Prostate gland (tissue), 2 donors: ENCODE data around the gene MYO9A. TPM values are rescaled to one million over a fixed set of nuclear protein-coding genes. Genes with fewer than 3 reads are reported as not detected.

Experiments used
- DNase-seq: peaks from one replicate; pipeline ENCODE4 v3.0.0-alpha.2; 2019; ENCODE audit warnings: low spot score
- H3K27ac ChIP-seq, 2 donors: fragments of 200-600 bp; sonication (generic); 2 replicates each; pipeline ENCODE4 v1.5.1; 2017 to 2019
- H3K27me3 ChIP-seq: fragments of 200-600 bp; sonication (generic); replicated peaks from 2 replicates; pipeline ENCODE4 v1.5.1; 2019; ENCODE audit not compliant: insufficient read depth
- H3K36me3 ChIP-seq, 2 donors: fragments of 200-600 bp; sonication (generic); 1 replicate in 1 of 2; 2 replicates in 1 of 2; pipeline versions ENCODE4 v1.5.1 to v1.8.1; 2017 to 2019
- H3K4me1 ChIP-seq: fragments of 200-600 bp; sonication (generic); replicated peaks from 2 replicates; pipeline ENCODE4 v1.5.1; 2019
- H3K4me3 ChIP-seq, 2 donors: fragments of 200-600 bp; sonication (generic); 2 replicates each; pipeline ENCODE4 v1.5.1; 2017 to 2019
- H3K9me3 ChIP-seq: fragments of 200-600 bp; sonication (generic); 2 replicates; pipeline ENCODE4 v1.5.1; 2017
- CTCF ChIP-seq, 4 experiments: fragments of 200-600 bp in 2 of 4; fragments of 450-650 bp in 2 of 4; sonication (generic) in 2 of 4; IDR thresholded peaks; 1 replicate in 3 of 4; 2 replicates in 1 of 4; pipeline ENCODE4 v1.5.1; 2016 to 2019; ENCODE audit warnings: antibody characterized with exemption in 4 of 4, mild to moderate bottlenecking in 2 of 4, moderate library complexity in 2 of 4
- POLR2A ChIP-seq: fragments of 450-650 bp; IDR thresholded peaks from one replicate; pipeline ENCODE4 v1.6.1; 2016; ENCODE audit warnings: antibody characterized with exemption, mild to moderate bottlenecking
- POLR2AphosphoS5 ChIP-seq: sonication (generic); formaldehyde crosslinking; IDR thresholded peaks from one replicate; pipeline ENCODE4 v1.6.1; 2017; ENCODE audit warnings: antibody characterized with exemption
- WGBS: methylation state at CpG from one replicate; pipeline ENCODE4 v1.1.5; 2018; 5-methylcytosine and 5-hydroxymethylcytosine counted together
- intact Hi-C: fragments of 100-400 bp; cut with DNase I; formaldehyde crosslinking; loops from one replicate; pipeline ENCODE4 v1.14.2; 2022
- total RNA-seq, 2 donors: library from RNA; depleted of rRNA; stranded (reverse); fragments of >200 nt; gene quantifications; one replicate each; pipeline ENCODE4 v1.1.0, GENCODE V29; 2016

Gene MYO9A
- total RNA-seq, 2 donors from 2014 or later, result 29.4 to 252 TPM

DNA sequence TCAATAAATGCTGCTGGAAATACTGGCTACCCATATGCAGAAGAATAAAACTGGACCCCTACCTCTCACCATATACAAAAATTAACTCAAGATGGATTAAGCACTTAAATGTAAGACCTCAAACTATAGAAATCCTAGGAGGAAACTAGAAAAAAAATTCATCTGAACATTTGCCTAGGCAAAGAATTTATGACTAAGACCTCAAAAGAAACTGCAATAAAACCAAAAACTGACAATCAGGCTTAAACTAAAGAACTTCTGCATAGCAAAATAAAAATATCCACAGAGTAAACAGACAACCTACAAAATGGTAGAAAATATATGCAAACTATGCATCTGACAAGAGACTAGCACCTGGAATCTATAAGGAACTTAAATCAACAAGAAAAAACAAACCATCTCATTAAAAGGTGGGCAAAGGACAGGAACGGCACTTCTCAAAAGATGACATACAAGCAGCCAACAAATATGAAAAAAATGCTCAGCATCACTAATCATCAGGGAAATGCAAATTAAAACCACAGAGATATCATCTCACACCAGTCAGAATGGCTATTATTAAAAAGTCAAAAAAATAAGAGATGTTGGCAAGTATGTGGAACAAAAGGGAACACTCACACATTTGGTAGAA lies 47.0 kb downstream of the MYO9A start:
- Histone ChIP-seq H3K27me3 (no peaks in the 10 kb centered on the region), H3K4me3 (no peak overlapping the region), H3K36me3 (no peaks in the 10 kb centered on the region), H3K9me3 (no peaks in the 10 kb centered on the region), H3K27ac (no peak overlapping the region), H3K4me1 (no peaks in the 10 kb centered on the region)
- 50% methylated on average over 1 of the region's 1 CpG for WGBS
- no peak for DNase-seq
- intact Hi-C loops, result no loop called here
- no peak for TF ChIP-seq POLR2AphosphoS5
- TF ChIP-seq POLR2A, result no peak
- TF ChIP-seq CTCF (IDR thresholded peaks at IDR 0.05), result no peak

DNA sequence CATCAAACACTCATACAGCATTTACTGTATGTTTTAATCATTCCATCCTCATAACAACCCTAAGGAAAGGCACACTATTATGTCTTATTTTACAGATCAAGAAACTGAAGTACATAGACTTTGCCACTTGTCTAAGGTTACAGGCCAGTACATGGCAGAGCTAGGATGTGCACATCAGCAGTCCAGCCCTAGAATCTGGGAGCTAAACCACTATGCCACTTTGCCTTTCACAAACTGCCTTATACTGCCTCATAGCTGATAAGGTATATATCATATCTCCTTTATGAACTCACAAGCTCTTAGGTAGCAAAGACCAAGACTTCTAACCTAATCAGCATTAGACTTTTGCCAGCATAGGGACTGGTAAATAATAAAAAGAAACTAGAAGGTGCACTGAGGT lies 49.1 kb downstream of the MYO9A start:
- H3K4me3 ChIP-seq, result no peak overlapping the region
- no peaks in the 10 kb centered on the region for H3K4me1 ChIP-seq
- H3K27ac ChIP-seq, result no peak overlapping the region
- TF ChIP-seq POLR2AphosphoS5, result no peak
- TF ChIP-seq CTCF (IDR thresholded peaks at IDR 0.05), result no peak
- no peak for TF ChIP-seq POLR2A
- intact Hi-C loops, result no loop called here
- H3K27me3 ChIP-seq, result no peaks in the 10 kb centered on the region
- no peaks in the 10 kb centered on the region for H3K9me3 ChIP-seq
- H3K36me3 ChIP-seq, result no peaks in the 10 kb centered on the region
- DNase-seq, result no peak

GRCh38 chr15:72065801-72066200 lies 52.1 kb downstream of the MYO9A start:
- no peaks in the 10 kb centered on the region for H3K9me3 ChIP-seq
- no peaks in the 10 kb centered on the region for H3K27me3 ChIP-seq
- no peak for DNase-seq
- WGBS, result 85% methylated on average over 2 of the region's 2 CpGs
- TF ChIP-seq POLR2A, result no peak
- no peak for TF ChIP-seq CTCF (IDR thresholded peaks at IDR 0.05)
- TF ChIP-seq POLR2AphosphoS5, result no peak
- H3K4me3 ChIP-seq, result no peak overlapping the region
- H3K36me3 ChIP-seq, result no peaks in the 10 kb centered on the region
- H3K4me1 ChIP-seq, result no peaks in the 10 kb centered on the region
- H3K27ac ChIP-seq, result no peak overlapping the region
- intact Hi-C loops, result no loop called here

- no peaks in the 10 kb centered on the region for H3K36me3 ChIP-seq
- TF ChIP-seq POLR2A, result no peak
- TF ChIP-seq POLR2AphosphoS5, result no peak
- H3K27me3 ChIP-seq, result no peaks in the 10 kb centered on the region
- no peak for DNase-seq
- H3K27ac ChIP-seq, result no peak overlapping the region
- intact Hi-C loops, result no loop called here
- no peaks in the 10 kb centered on the region for H3K4me1 ChIP-seq
- H3K9me3 ChIP-seq, result no peaks in the 10 kb centered on the region
- H3K4me3 ChIP-seq, result no peak overlapping the region
Observed at GRCh38 chr15:72063186-72063585, 54.8 kb downstream of the MYO9A start.

DNA sequence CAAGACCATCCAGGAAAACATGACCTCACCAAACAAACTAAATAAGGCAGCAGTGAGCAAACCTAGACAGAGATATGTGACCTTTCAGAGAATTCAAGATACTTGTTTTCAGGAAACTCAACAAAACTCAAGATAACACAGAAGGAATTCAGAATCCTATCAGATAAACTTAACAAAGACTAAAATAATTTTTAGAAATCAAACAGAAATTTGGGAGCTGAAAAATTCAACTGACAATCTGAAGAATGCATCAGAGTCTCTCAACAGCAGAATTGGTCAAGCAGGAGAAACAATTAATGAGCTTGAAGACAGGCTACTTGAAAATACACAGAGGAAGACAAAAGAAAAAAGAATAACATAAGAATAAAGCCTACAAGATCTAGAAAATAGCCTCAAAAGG lies 55.6 kb downstream of the MYO9A start:
- Histone ChIP-seq H3K27me3 (no peaks in the 10 kb centered on the region), H3K9me3 (no peaks in the 10 kb centered on the region), H3K36me3 (no peaks in the 10 kb centered on the region), H3K4me3 (no peak overlapping the region), H3K4me1 (no peaks in the 10 kb centered on the region), H3K27ac (no peak overlapping the region)
- no peak for TF ChIP-seq POLR2A
- no peak for TF ChIP-seq POLR2AphosphoS5
- no peak for TF ChIP-seq CTCF (IDR thresholded peaks at IDR 0.05)
- intact Hi-C loops, result no loop called here
- DNase-seq, result no peak
